Rectal smooth muscle tissue (tissue), 1 donor: ENCODE data around the gene TMEM258.

ENCODE experiments used
- H3K27ac ChIP-seq: one replicate; pipeline ENCODE4 v1.7.0; 2013; ENCODE audit warnings: low read depth, low read length, inconsistent platforms
- H3K27me3 ChIP-seq: one replicate; pipeline ENCODE4 v1.7.0; 2013; ENCODE audit warnings: low read length; ENCODE audit not compliant: control insufficient read depth, insufficient read depth
- H3K36me3 ChIP-seq: one replicate; pipeline ENCODE4 v1.7.0; 2013; ENCODE audit warnings: low read length; ENCODE audit not compliant: control insufficient read depth, insufficient read depth
- H3K4me1 ChIP-seq: one replicate; pipeline ENCODE4 v1.7.0; 2013; ENCODE audit warnings: low read length; ENCODE audit not compliant: control insufficient read depth, insufficient read depth
- H3K4me3 ChIP-seq: one replicate; pipeline ENCODE4 v1.7.0; 2013; ENCODE audit warnings: low read length
- H3K9ac ChIP-seq: one replicate; pipeline ENCODE4 v1.7.0; 2013; ENCODE audit warnings: low read length

TMEM258 gene

DNA sequence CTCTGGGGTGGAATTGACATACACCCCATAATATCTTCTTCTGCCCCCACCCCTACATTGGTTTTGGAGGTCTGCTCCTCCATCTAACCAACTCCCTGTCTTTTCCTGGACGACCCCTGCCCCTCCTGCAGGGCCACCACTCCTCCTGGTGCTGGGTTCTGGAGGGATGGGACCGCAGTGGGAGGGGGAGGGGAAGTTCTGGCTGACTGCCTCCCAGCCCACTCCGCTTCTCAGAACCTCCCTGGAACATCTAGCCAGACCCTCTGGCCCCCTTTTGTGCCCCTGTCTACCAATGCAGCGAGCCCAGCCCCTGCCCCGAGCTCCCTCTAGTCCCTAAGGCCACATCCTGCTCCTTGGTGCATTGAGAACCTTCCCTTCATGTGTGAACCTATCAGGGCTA is 38.7 kb downstream of the TMEM258 start:
- peaks cover 7% of the 10 kb centered on the region for H3K27me3 ChIP-seq
- H3K4me1 ChIP-seq: no peaks in the 10 kb centered on the region
- no peak overlapping the region for H3K4me3 ChIP-seq
- no peak overlapping the region for H3K27ac ChIP-seq
- no peak overlapping the region for H3K9ac ChIP-seq
- no peaks in the 10 kb centered on the region for H3K36me3 ChIP-seq

DNA sequence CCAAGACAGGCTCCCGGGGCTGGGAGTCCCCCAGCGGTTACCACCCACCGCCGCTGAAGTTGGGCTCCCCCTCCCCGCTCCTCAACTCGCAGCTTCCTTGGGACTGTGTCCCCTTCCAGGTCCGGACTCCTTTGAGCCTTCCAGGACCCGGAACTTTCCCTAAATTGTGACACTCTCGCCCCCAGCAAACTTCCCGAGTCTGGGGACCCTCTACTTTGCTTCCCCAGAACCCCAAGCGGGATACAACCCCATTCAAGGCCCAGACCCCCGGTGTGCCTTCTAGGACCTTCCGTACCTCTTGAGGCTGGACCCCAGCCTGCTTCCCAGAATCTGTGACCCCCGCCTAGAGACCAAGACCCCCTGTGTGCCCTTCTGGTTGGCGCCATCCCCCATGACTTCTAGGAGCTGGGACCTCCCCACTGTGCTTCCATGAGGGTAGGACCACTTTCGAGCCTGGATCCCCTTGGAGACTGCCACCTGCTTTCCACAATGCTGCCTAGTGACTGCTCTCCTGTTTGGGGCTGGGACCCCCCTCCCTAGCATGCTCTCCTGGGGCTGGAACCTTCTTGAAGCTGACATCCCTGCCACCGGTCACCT is 39.4 kb downstream of the TMEM258 start:
- H3K36me3 ChIP-seq: no peaks in the 10 kb centered on the region
- H3K4me3 ChIP-seq: peak overlapping the region; percentile 54
- no peaks in the 10 kb centered on the region for H3K4me1 ChIP-seq
- H3K27me3 ChIP-seq: peaks cover 6% of the 10 kb centered on the region
- peak overlapping the region; percentile 39 for H3K9ac ChIP-seq
- no peak overlapping the region for H3K27ac ChIP-seq

DNA sequence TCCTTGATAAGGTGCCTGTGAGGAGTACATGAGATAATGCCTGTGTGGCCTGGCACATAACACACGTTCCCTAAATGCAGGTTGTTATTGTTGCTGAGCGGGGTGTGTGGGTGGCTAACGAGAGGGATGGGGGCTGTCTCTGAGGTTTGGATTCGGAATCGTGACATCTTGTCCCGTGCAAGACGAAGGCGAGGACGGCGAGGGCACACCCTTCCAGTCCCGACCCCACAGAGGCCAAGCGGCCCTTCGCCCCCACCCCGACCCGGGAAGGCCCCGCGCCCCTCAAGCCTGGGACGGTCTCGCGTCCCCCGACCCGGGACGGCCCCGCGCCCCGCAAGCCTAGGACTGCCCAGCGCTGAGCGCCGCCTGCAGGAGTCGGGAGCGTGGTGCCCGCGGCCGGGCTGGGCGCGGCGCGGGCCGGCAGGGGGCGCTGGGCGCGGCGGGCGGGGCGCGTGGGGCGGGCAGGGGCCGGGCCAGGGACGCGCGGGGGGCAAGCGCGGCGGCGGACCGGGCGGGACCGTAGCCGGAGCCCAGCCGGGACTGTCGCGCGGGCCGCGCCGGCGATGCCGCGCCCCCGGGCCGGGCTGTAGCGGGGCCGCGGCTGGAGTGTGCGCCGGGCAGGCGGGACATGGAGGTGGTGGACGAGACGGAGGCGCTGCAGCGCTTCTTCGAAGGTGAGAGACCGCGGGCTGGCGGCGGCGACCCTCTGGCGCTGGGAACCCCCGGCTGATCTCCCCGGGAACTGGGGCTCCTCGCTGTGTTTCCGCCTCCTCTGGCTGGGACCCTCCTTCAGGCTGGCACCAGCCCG is 40.1 kb downstream of the TMEM258 start, which contains the start of gene MYRF:
MYRF (plus strand) TSS at position 520 of the 808 bp plus-strand sequence; CDS start at position 629, 109 bp downstream.
- Histone ChIP-seq H3K4me3 (peak within 1 kb of the TSS; percentile 54), H3K9ac (peak within 1 kb of the TSS; percentile 39), H3K27me3 (peaks cover 6% of the 10 kb centered on the region), H3K27ac (no peak within 1 kb of the TSS), H3K36me3 (no peaks in the 10 kb centered on the region), H3K4me1 (no peaks in the 10 kb centered on the region)

DNA sequence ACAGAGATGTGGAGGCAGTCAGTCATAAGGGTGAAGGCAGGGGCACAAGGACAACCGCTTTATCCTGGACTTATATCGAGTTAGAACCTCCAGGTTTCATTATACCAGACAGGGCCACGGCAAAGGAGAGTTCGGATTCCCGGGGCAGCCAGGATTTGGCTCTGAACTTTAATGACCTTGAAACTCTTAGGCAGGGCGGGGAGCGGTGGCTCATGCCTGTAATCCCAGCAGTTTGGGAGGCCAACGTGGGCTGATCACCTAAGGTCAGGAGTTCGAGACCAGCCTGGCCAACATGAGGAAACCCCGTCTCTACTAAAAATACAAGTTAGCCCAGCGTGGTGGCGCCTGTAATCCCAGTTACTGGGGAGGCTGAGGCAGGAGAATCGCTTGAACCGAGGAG is 41.0 kb downstream of the TMEM258 start:
- H3K36me3 ChIP-seq: no peaks in the 10 kb centered on the region
- H3K4me3 ChIP-seq: no peak overlapping the region
- peaks cover 6% of the 10 kb centered on the region for H3K27me3 ChIP-seq
- no peak overlapping the region for H3K9ac ChIP-seq
- H3K27ac ChIP-seq: no peak overlapping the region
- no peaks in the 10 kb centered on the region for H3K4me1 ChIP-seq

DNA sequence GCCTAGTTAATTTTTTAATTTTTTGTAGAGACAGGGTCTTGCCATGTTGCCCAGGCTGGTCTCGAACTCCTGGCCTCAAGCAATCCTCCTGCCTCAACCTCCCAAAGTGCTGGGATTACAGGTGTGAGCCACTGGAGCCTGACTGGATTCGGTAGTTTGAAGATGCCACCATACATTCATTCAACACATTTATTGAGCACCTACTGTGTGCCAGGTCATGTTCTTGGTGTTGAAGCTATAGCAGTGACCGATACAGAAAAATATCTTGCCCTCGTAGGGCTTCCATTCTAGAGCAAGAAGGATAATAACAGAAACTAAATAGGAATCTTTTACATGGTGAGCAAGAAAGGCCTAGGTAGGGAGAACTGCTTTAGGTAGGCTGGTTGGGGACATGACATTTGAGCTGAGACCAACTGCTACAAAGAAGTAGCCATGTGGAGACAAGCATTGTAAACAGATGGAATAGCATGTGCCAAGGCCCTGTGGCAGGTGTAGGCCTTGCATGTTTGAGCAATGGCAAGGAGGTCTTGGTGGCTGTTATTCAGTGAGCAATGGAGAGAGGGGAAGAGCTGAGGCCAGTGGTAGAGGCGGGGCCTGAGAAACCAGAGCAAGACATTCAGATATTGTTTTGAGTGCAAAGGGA is 41.6 kb downstream of the TMEM258 start:
- no peak overlapping the region for H3K9ac ChIP-seq
- H3K27ac ChIP-seq: no peak overlapping the region
- no peaks in the 10 kb centered on the region for H3K36me3 ChIP-seq
- no peak overlapping the region for H3K4me3 ChIP-seq
- H3K4me1 ChIP-seq: no peaks in the 10 kb centered on the region
- peaks cover 6% of the 10 kb centered on the region for H3K27me3 ChIP-seq

DNA sequence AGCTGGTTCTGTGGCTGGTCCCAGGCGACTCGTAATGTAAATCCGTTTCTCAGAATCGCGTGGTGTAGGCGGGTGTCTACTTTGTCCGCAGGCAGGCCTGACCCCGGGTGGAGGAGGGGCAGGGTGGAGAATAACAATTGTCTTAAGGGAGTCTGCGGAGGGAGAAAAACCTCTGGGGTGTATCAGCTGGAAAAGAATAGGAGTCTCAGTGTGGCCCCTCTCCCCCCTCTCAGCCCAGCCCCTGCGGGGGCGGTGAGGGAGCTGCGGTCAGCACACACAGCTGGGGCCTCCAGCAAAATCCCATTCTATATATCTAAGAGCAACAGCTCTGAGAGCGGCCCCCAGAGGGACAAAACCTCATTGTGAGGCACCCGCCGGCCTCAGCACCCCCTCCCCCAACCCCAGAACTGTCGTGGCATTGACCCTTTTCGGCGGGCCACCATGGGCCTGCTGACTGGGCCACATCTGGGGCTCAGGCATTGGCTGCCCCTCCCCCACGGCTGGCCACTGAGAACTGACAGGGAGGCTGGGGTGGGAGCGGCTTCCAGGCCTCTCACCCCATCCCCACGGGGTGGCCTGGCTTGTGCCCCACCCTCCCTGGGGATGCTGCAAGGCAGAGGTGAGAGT is 42.7 kb downstream of the TMEM258 start:
- Histone ChIP-seq H3K36me3 (no peaks in the 10 kb centered on the region), H3K27me3 (peaks cover 6% of the 10 kb centered on the region), H3K27ac (no peak overlapping the region), H3K4me1 (no peaks in the 10 kb centered on the region), H3K4me3 (no peak overlapping the region), H3K9ac (no peak overlapping the region)

DNA sequence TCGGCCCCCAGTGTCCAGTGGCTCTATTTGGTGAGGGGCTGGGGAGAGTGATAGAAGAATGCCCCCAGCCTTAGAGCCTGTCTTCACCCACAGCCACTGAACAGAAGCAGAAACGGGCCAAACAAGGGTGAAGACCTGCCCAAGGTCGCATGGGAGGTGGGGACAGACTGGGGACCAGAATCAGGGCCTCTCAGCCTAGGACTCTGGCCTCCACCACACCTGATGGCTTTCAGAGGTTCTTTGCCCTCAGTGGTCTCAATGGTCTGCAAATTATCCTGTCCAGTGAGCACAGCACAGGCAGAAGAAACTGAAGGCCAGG is 44.5 kb downstream of the TMEM258 start:
- Histone ChIP-seq H3K9ac (no peak overlapping the region), H3K27me3 (peaks cover 2% of the 10 kb centered on the region), H3K36me3 (peaks cover 3% of the 10 kb centered on the region), H3K27ac (no peak overlapping the region), H3K4me1 (no peaks in the 10 kb centered on the region), H3K4me3 (no peak overlapping the region)

DNA sequence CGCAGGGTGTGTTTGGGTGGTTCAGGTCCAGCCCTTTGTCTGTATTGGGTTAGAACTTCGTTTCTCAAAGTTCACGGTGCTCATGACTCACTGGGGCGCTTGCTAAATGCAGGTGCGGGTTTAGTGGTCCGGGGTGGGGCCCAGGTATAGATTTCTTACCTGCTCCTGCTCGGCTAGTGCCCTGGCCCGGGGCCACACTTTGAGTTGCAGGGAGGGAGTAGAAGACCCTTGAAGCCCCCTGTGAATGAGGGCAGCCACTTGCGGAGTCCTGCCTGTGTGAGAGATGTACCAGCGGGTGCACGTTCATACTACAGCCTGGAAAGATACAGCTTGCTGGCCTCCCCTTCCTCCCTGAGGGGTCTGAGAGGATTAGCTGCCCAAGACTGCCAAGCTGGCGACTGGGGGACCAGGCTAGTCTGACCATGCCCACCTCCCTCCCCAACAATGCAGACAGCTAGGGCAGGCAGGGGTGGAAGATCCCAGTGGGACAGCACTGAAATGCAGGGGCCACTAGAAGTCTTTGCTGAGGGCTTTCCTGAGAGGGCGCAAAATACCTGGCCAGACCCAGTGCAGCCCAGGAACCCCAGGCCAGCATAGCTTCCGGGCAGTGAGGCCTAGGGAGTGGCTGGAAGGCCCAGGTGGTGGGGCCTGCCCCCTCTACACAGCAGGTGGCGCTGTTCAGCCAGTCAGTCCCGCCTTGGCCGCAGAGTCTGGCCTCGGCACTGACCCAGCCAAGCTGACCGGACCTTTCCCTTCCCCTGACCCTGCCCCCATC is 45.0 kb downstream of the TMEM258 start:
- no peaks in the 10 kb centered on the region for H3K4me1 ChIP-seq
- no peak overlapping the region for H3K4me3 ChIP-seq
- H3K27me3 ChIP-seq: no peaks in the 10 kb centered on the region
- H3K36me3 ChIP-seq: peaks cover 3% of the 10 kb centered on the region
- H3K9ac ChIP-seq: no peak overlapping the region
- no peak overlapping the region for H3K27ac ChIP-seq

DNA sequence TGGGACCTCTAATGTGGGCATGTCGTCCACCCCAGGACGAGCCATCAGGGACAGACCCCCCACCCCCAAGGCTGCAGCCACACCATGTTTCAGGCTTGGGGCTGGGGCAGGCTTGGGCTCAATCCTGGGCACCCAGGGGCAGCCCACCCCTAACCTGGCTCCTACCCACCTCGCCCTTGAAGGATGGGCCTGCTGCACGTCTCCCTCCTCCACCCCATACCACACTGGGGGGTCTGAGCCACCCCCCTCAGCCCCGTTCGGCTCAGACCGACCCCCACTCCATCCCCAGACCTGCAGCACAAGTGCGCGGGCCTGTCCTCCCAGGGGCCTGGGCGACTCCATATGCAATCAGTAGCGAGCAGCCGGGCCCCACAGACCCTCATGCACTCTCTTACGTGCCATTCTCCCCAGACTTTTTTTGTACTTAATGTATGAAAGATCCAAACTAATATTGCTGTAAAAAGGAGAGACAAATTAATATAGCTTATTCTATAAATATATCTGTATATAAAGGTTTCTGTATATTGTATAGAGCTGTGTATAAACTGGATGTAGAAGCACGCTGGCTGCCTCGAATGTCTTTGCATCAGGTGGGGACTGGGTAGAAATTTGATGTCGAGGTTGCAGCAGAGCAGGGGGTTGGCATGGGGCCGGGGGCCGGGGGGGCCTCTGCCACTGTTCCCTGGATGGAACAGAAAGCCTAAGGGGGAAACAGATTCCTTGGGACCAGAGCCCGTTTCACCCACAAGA is 45.8 kb downstream of the TMEM258 start:
- H3K9ac ChIP-seq: no peak overlapping the region
- H3K27ac ChIP-seq: no peak overlapping the region
- no peaks in the 10 kb centered on the region for H3K4me1 ChIP-seq

DNA sequence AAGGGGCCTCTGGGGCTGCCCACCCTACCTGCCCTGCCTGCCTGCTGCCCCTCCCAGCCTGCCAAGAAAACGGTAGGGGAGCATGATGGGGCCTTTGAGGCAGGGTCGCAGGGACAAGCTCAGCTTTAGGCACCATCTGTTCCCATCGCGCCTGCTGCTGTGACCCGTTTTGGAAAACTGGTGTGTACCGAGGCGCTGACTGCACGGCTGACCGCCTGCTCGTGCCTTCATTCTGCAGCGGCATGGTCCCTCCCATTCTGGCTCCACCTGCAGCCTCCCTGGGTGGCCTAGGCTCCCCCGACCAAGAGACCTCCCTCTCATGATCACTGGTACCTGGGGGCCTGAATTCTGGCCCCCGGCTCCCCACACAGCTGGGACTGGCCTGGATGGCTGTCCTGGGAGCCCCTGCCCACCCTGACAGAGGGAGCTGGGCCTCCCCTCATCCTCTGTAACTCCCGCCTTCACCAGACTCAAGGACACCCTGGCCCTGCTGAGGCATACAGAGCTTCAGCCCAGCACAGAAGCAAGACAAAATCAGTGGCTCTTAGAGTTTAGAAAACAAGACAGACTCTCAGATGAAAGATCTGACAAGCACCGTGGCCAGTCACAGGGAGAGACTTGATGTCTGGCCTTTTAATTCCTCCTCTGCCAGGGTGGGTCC is 46.5 kb downstream of the TMEM258 start:
- Histone ChIP-seq H3K27ac (no peak overlapping the region), H3K27me3 (no peaks in the 10 kb centered on the region), H3K4me1 (no peaks in the 10 kb centered on the region), H3K4me3 (no peak overlapping the region), H3K36me3 (peaks cover 5% of the 10 kb centered on the region), H3K9ac (no peak overlapping the region)

More for the DNA sequence above, 45.8 kb downstream of the TMEM258 start:
- Histone ChIP-seq H3K36me3 (peaks cover 3% of the 10 kb centered on the region), H3K4me3 (no peak overlapping the region), H3K27me3 (no peaks in the 10 kb centered on the region)

DNA sequence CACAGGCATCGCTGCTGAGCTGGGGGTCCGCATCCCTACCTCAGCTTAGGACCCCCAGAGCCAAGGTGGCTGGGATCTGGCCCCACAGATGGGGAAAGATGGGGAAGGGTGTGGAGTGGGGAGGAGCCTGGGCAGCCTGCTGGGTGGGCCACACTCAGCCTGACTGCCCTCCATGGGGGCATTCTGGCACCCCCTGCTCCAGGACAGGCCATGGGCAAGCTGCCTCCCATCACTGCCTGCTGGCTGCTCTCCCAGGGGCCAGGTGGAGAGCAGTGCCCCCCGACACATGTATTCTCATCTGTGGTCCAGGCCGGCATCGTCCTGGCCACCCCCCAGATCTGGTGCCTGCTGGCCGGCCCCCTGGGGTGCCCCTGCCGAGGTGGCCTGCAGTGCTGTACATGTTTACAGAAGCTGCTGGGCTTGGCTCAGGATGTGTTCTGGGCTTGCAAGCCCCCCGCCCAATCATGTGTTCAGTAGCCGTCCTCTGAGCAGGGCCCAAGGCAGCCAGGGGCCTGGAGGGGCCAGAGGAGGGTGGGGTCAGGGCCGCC is 47.7 kb downstream of the TMEM258 start:
- H3K36me3 ChIP-seq: peaks cover 7% of the 10 kb centered on the region
- H3K9ac ChIP-seq: no peak overlapping the region
- no peak overlapping the region for H3K4me3 ChIP-seq

More for the DNA sequence above, 47.7 kb downstream of the TMEM258 start:
- no peaks in the 10 kb centered on the region for H3K27me3 ChIP-seq
- no peaks in the 10 kb centered on the region for H3K4me1 ChIP-seq
- no peak overlapping the region for H3K27ac ChIP-seq
